COR-L47 (cell line): ENCODE results near the gene ZDHHC14.

Experiments
- DNase-seq: peaks from one replicate; lab custom pipeline; 2025; lab: John Stamatoyannopoulos, UW

Gene ZDHHC14

GRCh38 chr6:157646012-157646411 is 265.0 kb downstream of the ZDHHC14 start:
- no peak for DNase-seq

- no peak for DNase-seq
Observed at GRCh38 chr6:157647261-157647915, 266.4 kb downstream of the ZDHHC14 start.

- no peak for DNase-seq
Observed at GRCh38 chr6:157648561-157648960, 267.6 kb downstream of the ZDHHC14 start.

DNA sequence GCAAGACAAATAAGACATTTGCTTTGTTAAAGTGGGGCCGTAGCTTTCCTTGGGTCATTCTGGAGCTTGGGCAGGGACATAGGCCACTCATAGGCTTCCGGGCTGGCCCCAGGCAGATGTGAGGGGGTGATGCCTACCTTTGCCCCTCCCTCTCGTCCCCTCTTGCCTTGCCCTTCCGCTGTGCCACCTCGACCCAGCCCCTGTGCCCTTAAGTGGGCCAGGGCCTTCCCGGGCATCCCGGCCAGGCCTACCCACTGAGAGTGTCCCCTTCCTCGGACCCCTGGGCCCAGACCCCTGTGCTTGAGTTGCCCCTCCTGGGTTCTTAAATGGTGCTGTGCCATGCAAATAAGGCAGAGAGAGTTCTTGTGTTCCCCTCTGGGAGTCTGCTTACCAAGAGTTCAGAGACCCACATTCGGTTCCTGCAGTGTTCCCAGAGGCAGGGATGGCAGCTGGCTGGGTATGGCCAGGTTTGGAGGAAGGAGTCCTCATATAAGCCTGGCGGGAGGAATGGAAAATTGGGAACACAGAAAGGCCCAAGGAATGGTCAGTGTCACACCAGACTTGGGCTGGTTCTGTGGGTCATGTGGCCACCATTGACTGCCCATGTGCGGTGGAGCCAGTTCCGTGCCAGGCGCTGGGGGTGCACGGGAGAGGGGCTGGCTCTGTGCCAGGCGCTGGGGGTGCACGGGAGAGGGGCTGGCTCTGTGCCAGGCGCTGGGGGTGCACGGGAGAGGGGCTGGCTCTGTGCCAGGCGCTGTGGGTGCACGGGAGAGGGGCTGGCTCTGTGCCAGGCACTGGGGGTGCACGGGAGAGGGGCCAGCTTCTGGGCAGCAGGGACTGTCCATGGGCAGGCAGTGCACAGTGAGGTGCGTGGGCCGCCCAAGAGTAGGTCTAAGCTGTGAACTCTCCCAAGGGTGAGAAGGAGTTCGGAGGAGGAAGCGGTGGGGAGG is 268.6 kb downstream of the ZDHHC14 start:
- DNase-seq = peak; percentile 62

GRCh38 chr6:157650261-157650640 is 269.3 kb downstream of the ZDHHC14 start:
- no peak for DNase-seq

GRCh38 chr6:157650801-157651200 is 269.8 kb downstream of the ZDHHC14 start:
- no peak for DNase-seq

DNA sequence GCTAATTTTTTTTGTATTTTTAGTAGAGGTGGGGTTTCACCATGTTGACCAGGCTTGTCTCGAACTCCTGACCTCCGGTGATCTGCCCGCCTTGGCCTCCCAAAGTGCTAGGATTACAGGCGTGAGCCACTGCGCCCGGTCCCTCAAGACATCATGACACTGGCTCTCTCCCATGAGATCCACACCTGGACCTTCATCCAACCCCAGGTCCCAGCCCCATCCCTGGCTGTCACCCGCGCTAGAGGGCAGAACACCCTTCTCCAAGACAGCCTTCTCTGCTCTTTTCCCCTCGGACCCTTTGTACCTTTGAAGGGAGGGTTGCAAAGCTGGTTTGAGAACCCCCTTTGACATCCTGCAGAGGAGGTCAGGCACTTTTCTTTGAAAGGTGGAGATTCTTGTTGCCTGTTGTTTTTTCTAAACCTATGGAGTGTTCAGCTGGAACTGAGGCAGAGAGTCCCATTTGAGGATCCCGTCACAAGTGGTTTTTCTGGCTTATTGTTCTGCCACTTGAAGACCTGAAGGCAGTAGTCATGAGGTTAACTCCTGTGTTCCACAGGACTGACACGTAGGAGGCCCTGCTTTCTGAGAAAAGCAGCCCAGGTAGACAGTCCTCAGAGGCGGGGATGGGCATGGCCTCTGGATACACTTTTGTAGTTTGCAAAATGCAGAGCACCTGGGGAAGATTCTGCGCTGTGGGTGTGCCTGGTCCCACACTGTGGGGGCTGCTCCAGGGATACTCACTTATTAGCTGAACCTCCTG is 270.9 kb downstream of the ZDHHC14 start:
- DNase-seq = no peak

GRCh38 chr6:157652601-157653363 is 271.8 kb downstream of the ZDHHC14 start:
- DNase-seq = no peak

DNA sequence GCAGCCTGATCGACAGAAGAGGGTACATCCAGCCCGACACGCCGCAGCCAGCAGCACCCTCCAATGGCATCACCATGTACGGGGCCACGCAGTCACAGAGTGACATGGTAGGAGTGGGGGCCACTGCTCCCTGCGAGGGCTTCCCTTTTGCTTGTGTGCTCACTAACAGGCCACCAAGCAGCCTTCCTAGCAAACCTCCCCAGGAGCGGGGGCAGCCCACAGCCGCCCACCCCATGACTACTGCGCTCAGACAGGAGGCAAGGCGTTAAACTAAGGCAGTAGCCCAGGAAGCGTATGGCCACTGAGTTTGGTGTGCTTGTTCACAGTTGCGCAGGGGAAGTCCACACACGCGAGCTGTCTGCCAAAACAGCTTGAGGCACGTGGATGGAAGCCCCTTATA is 272.5 kb downstream of the ZDHHC14 start:
- DNase-seq = no peak

GRCh38 chr6:157655139-157655538 is 274.1 kb downstream of the ZDHHC14 start:
- no peak for DNase-seq

DNA sequence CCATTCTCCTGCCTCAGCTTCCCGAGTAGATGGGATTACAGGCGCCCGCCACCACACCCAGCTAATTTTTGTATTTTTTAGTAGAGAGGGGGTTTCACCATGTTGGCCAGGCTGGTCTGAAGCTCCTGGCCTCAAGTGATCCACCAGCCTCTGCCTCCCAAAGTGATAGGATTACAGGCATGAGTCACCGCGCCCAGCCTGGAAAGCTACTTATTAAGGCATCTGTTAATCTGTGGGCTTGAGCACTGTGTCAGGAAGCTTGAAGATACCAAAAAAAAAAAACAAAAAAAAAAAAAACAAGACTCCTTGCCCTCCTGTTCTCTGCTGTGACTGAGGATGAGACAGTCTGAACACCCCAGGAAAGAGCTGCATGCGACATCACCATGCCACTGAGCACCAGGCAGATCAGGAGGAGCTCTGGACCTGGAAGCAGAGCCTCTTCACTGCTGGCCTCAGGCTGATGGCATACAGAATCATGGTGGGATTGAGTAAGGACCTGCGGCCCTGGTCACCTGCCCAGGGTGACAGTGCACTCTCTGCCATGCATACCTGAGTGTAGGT is 275.5 kb downstream of the ZDHHC14 start:
- no peak for DNase-seq

- no peak for DNase-seq
Observed at GRCh38 chr6:157657754-157658153, 276.8 kb downstream of the ZDHHC14 start.

- DNase-seq = no peak
Observed at GRCh38 chr6:157658301-157658700, 277.3 kb downstream of the ZDHHC14 start.

- no peak for DNase-seq
Observed at GRCh38 chr6:157659536-157660271, 278.7 kb downstream of the ZDHHC14 start.

DNA sequence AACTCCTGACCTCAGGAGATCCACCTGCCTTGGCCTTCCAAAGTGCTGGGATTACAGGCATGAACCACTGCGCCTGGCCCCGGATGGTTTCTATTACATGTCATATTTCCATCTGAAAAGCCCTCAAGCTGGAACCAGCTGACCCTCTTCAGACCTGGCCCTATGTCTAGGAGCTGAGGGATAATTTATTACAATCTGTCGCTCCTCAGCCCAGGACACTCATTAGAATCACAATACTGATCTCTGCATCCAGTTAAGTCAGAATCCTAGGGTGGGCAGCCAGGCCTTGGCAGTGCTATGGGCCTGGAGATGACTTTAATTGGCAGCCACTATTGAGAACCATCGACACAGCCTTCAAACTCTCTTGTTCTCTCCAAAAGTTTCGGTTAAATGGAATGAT is 279.4 kb downstream of the ZDHHC14 start:
- no peak for DNase-seq

DNA sequence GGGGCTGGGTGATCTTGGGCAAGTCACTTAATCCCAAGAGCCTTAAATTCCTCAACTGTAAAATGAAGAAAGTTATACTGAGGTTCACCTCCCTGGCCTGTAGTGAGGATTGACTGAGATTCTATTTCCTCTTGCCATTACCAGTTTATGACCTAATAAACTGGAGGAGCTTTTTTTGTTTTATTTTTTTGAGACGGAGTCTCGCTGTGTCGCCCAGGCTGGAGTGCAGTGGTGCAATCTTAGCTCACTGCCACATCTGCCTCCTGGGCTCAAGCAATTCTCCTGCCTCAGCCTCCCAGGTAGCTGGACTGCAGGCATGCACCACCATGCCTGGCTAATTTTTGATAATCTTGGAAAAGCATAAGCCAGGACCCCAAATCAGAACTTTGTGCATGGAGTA is 280.7 kb downstream of the ZDHHC14 start:
- no peak for DNase-seq

DNA sequence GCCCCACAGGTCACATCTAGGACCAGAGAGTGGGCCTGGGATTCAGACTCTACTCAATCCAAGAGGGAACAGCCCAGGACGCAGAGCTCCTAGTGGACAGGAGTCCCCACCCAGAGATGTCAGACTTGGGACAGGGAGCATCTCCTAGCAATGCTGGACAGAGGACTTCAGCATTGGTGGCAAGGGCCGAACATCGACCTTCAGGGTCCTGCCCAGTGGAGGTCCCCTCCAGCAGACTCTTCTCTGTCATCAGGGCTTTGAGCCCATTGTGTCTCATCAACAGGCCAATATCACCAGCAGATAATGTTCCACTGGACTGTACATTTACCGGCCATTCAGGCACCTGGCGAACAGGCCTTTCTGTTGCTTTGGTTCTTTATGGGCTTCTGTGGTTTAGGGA is 282.3 kb downstream of the ZDHHC14 start:
- no peak for DNase-seq

GRCh38 chr6:157665180-157665579 is 284.2 kb downstream of the ZDHHC14 start:
- DNase-seq = no peak

DNA sequence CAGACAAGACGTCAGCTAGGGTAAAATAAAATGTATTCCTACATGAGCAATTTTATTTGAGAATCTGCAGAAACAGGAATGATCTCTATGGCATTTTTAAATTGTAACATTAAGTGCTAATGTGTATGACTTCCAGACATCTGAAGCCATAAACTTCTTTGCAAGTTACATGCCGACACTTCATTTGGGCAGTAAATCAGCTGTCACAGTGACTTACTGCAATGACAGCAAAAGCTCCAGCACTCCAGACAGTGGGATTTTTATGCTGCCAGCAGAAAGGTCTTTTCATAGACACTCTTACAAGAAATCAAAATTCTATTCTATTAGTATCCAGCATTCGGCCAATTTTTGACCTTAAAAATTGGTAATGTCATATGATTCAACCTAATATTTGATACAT is 285.7 kb downstream of the ZDHHC14 start:
- DNase-seq = no peak

DNA sequence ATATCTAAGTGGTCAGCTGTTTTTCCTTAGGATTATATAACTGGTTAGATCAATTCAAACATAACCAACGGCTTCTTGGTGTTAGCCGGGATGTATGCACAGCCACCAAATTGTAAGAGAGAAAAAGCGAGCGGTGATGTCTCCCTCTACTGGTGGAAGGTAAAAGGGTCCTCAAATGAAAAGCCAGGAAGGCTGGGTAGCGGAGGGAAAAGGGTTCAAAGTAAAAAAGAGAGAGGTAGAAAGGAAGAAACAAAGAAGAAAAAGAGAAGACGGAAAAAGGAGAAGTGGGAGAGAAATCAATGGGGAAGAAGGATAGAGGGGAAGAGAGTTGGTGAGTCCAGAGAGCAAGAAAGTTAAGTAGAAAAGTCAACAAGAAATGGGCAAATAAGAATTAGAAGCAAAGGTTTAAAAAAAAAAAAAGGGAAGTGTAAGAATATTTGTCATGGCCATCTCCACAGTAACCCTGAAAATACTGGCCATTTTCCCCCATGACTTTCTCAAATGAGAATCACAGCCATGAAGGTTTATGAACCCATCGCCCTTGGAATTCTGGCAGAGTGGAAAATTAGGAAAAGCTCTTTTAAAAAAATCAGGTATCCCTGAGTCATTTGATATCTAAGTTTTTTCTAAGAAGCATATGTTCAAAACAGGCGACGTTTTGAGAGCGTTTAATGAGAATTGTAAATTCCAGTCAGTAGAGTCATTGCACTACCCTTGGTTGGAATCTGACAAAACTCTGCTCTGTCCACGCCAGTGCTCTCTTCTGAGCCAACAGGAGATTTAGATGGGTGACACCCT is 286.4 kb downstream of the ZDHHC14 start:
- DNase-seq = peak; percentile 21
